ENCODE measurements around the gene NCR3LG1. TPM values are rescaled to one million over a fixed set of nuclear protein-coding genes. Genes with fewer than 3 reads are reported as not detected.

NCR3LG1 gene
- total RNA-seq, 1 experiment from 2014 or later, result 14.8 TPM

DNA sequence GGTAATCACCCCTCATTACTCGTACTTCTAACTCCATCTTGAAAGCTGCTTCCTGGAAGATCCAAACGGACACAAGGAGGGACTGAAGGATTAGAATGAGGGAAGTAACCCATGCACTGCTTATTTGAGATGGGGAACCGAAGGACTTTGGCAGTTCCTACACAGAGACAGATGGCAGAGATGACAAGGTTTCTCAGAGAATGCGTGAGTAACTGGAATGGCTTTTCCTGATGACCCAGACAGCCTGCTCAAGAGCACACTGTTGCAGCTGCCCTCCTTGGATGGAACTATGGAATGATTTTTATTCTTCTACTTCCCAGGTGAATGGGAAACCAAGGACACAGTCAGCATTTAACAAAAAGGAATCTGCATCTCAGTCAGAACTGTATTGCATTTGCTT is 29.6 kb downstream of the NCR3LG1 start:
- Mint-ChIP-seq H3K4me3 (ENCODE audit: unreplicated experiment) (no peak overlapping the region), H3K9me3 (ENCODE audit: unreplicated experiment) (no peaks in the 10 kb centered on the region), H3K27ac (ENCODE audit: unreplicated experiment) (no peak overlapping the region), H3K27me3 (ENCODE audit: insufficient read depth, unreplicated experiment) (no peaks in the 10 kb centered on the region), H3K4me1 (ENCODE audit: low read depth, unreplicated experiment) (no peaks in the 10 kb centered on the region), H3K36me3 (ENCODE audit: insufficient read depth, unreplicated experiment) (peaks cover 15% of the 10 kb centered on the region)
- BruUV-seq (replicated peaks), result no TSS peak
- no peak overlapping the region for H3K4me3 ChIP-seq (ENCODE audit: low read depth, low read length)
- H3K9me3 ChIP-seq, result peaks cover 6% of the 10 kb centered on the region; the same call in 1 of the 2 replicates
- H3K36me3 ChIP-seq (ENCODE audit: control insufficient read depth, insufficient read depth, low read length), result no peaks in the 10 kb centered on the region
- intact Hi-C loops (cut with micrococcal nuclease; ENCODE audit: unreplicated experiment), result no loop called here
- no peaks in the 10 kb centered on the region for H3K4me1 ChIP-seq
- TF ChIP-seq CTCF (IDR thresholded peaks at IDR 0.05; ENCODE audit: insufficient read depth in 1 of 2, low read depth in 1 of 2, low read length in 1 of 2, severe bottlenecking in 1 of 2, unreplicated experiment in 1 of 2), result no peak
- no peak for DNase-seq
- ChIA-PET CTCF (no interaction called here), POLR2A (no interaction called here)
- no peaks in the 10 kb centered on the region; the same call in 1 of the 2 replicates for H3K27me3 ChIP-seq (replicated peaks; ENCODE audit: control insufficient read depth, insufficient read depth, low read length)

DNA sequence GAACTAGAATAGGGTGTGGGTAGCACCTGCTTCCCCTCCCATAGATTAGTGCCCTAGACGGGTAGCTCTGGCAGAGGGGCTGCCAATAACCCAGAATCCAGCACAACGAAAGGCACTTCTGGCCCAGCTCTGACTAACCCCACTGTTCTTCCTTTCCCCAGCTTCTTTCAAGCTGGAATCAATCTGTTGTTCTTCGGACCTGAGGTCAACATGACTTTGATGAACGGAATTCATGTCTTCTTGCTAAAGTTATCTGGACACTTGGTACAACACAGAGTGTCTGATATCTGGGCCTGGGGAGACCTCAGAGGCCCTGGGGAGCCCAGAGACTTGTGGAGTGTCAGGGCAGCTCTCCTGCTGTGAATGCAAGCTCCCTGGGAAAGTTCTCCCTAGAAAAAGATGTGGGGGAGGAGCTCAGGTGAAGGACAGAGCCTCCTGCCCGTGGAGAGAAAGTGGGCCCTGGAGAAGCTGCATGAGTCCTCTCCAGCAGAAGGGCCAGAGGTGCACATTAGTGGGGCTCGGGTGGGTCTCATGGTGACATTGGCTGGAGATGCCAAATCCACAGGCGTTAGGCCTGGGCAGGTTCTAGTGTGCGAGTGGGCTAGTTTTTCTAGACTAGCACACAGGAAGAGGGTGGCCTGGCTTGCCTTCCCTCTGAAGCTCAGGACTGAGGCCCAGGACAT is 30.6 kb downstream of the NCR3LG1 start:
- H3K4me3 ChIP-seq (ENCODE audit: low read depth, low read length), result no peak overlapping the region
- no peaks in the 10 kb centered on the region for H3K27me3 Mint-ChIP-seq (ENCODE audit: insufficient read depth, unreplicated experiment)
- CTCF ChIA-PET, result interaction anchor here (1.2 kb wide), 1 partner anchor 91 kb away, joined by 4 read pairs; no protein-coding TSS in a partner anchor
- no peak overlapping the region for H3K4me3 Mint-ChIP-seq (ENCODE audit: unreplicated experiment)
- no peaks in the 10 kb centered on the region for H3K4me1 Mint-ChIP-seq (ENCODE audit: low read depth, unreplicated experiment)
- intact Hi-C loops (cut with micrococcal nuclease; ENCODE audit: unreplicated experiment), result no loop called here
- H3K9me3 ChIP-seq, result peaks cover 6% of the 10 kb centered on the region; the same call in 1 of the 2 replicates
- peaks cover 11% of the 10 kb centered on the region for H3K36me3 Mint-ChIP-seq (ENCODE audit: insufficient read depth, unreplicated experiment)
- H3K27me3 ChIP-seq (replicated peaks; ENCODE audit: control insufficient read depth, insufficient read depth, low read length), result no peaks in the 10 kb centered on the region; the same call in 1 of the 2 replicates
- DNase-seq, result no peak
- no peak for TF ChIP-seq CTCF (IDR thresholded peaks at IDR 0.05; ENCODE audit: insufficient read depth in 1 of 2, low read depth in 1 of 2, low read length in 1 of 2, severe bottlenecking in 1 of 2, unreplicated experiment in 1 of 2)
- H3K27ac Mint-ChIP-seq (ENCODE audit: unreplicated experiment), result no peak overlapping the region
- no peaks in the 10 kb centered on the region for H3K36me3 ChIP-seq (ENCODE audit: control insufficient read depth, insufficient read depth, low read length)
- H3K4me1 ChIP-seq, result no peaks in the 10 kb centered on the region
- no peaks in the 10 kb centered on the region for H3K9me3 Mint-ChIP-seq (ENCODE audit: unreplicated experiment)
- BruUV-seq (replicated peaks), result no TSS peak
- POLR2A ChIA-PET, result no interaction called here

DNA sequence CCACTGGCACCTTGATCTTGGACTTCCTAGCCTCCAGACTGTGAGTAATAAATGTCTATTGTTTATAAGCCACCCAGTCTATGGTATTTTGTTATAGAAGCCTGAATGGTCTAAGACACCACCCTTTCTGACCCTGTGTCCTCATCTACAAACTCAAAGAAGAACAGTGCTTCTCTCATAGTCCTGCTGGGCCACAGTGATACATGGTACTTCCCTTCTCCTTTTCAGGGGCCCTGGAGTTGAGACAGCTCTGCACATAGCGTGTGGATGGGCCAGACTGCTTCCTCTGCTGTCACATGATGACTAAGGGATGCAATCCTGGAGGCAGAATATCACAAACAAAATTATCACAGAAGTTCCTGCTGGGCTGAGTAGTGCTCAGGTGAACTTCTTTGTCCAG is 31.9 kb downstream of the NCR3LG1 start:
- no TSS peak for BruUV-seq (replicated peaks)
- Mint-ChIP-seq H3K4me3 (ENCODE audit: unreplicated experiment) (no peak overlapping the region), H3K27me3 (ENCODE audit: insufficient read depth, unreplicated experiment) (no peaks in the 10 kb centered on the region), H3K4me1 (ENCODE audit: low read depth, unreplicated experiment) (no peaks in the 10 kb centered on the region), H3K27ac (ENCODE audit: unreplicated experiment) (no peak overlapping the region), H3K9me3 (ENCODE audit: unreplicated experiment) (no peaks in the 10 kb centered on the region), H3K36me3 (ENCODE audit: insufficient read depth, unreplicated experiment) (peaks cover 17% of the 10 kb centered on the region)
- ChIA-PET CTCF (interaction anchor here (0.5 to 3.0 kb wide), 24 partner anchors 11 to 595 kb away, joined by 3 to 26 read pairs (median 4); partner anchors contain the start of gene USH1C), POLR2A (no interaction called here)
- Histone ChIP-seq H3K36me3 (ENCODE audit: control insufficient read depth, insufficient read depth, low read length) (no peaks in the 10 kb centered on the region), H3K4me1 (no peaks in the 10 kb centered on the region), H3K27me3 (replicated peaks; ENCODE audit: control insufficient read depth, insufficient read depth, low read length) (no peaks in the 10 kb centered on the region; the same call in 1 of the 2 replicates), H3K4me3 (ENCODE audit: low read depth, low read length) (no peak overlapping the region), H3K9me3 (peaks cover 5% of the 10 kb centered on the region; the same call in 1 of the 2 replicates)
- no peak for DNase-seq
- intact Hi-C loops (cut with micrococcal nuclease; ENCODE audit: unreplicated experiment), result no loop called here
- no peak for TF ChIP-seq CTCF (IDR thresholded peaks at IDR 0.05; ENCODE audit: insufficient read depth in 1 of 2, low read depth in 1 of 2, low read length in 1 of 2, severe bottlenecking in 1 of 2, unreplicated experiment in 1 of 2)

Measured in Caco-2 (cell line).